HG02678 (cell line): Measurements from ENCODE around the gene HDC.

Experiments
- ATAC-seq: cut with Tn5 transposase; IDR thresholded peaks from one replicate; pipeline ENCODE4 v1.9.1; 2021; ENCODE audit warnings: mild to moderate bottlenecking, moderate library complexity; ENCODE audit not compliant: unreplicated experiment

Gene HDC

GRCh38 chr15:50257332-50257731 is 8.2 kb downstream of the HDC start:
- no peak for ATAC-seq

GRCh38 chr15:50256188-50257041 is 9.1 kb downstream of the HDC start:
- ATAC-seq: no peak

GRCh38 chr15:50252556-50252955 is 13.0 kb downstream of the HDC start:
- no peak for ATAC-seq

- no peak for ATAC-seq
Measured at GRCh38 chr15:50251638-50252182, 13.8 kb downstream of the HDC start.

- ATAC-seq: no peak
Measured at GRCh38 chr15:50250760-50251394, 14.6 kb downstream of the HDC start.

- no peak for ATAC-seq
Measured at GRCh38 chr15:50249704-50250103, 15.8 kb downstream of the HDC start.

GRCh38 chr15:50248994-50249582 is 16.4 kb downstream of the HDC start:
- no peak for ATAC-seq

GRCh38 chr15:50247819-50248655 is 17.5 kb downstream of the HDC start:
- ATAC-seq: peak; percentile 99

GRCh38 chr15:50246631-50247030 is 18.9 kb downstream of the HDC start:
- ATAC-seq: no peak

- ATAC-seq: no peak
Measured at GRCh38 chr15:50244959-50245624, 20.4 kb downstream of the HDC start.

GRCh38 chr15:50244153-50244552 is 21.4 kb downstream of the HDC start:
- ATAC-seq: no peak

GRCh38 chr15:50241684-50242450 is 23.7 kb downstream of the HDC start:
- no peak for ATAC-seq

GRCh38 chr15:50238255-50238654 is 27.3 kb downstream of the HDC start:
- no peak for ATAC-seq

- ATAC-seq: no peak
Measured at GRCh38 chr15:50236433-50236832, 29.1 kb downstream of the HDC start.

- ATAC-seq: no peak
Measured at GRCh38 chr15:50235794-50236193, 29.7 kb downstream of the HDC start.

- no peak for ATAC-seq
Measured at GRCh38 chr15:50234764-50235163, 30.8 kb downstream of the HDC start.

GRCh38 chr15:50233192-50233736 is 32.3 kb downstream of the HDC start:
- ATAC-seq: no peak

GRCh38 chr15:50232791-50233190 is 32.7 kb downstream of the HDC start:
- ATAC-seq: no peak

- no peak for ATAC-seq
Measured at GRCh38 chr15:50231761-50232160, 33.8 kb downstream of the HDC start.
